PC-9 (cell line): ENCODE measurements around the gene IST1.

Experiments
- CTCF ChIP-seq: fragments of 200-600 bp; sonication (generic); conservative IDR thresholded peaks from 2 replicates; pipeline ENCODE4 v1.6.1; 2017; ENCODE audit warnings: mixed run types, antibody characterized with exemption, mild to moderate bottlenecking, moderate library complexity
- EZH2 ChIP-seq: fragments of 200-600 bp; sonication (generic); IDR thresholded peaks from 2 replicates; pipeline ENCODE4 v1.8.0; 2017; ENCODE audit warnings: antibody characterized with exemption, low read depth

GRCh38 chr16:71859762-71860521 is 35.4 kb upstream of the IST1 start:
- TF ChIP-seq CTCF = no peak
- TF ChIP-seq EZH2 = no peak
